ENCODE data around the gene MSI2.

GRCh38 chr17:57410169-57410568 lies 153.8 kb downstream of the MSI2 start:
- TF ChIP-seq PBX3 (IDR thresholded peaks at IDR 0.05) (no peak), CTCF (IDR thresholded peaks at IDR 0.05) (no peak), RAD21 (IDR thresholded peaks at IDR 0.05; ENCODE audit: low read length) (no peak), EZH2phosphoT487 (IDR thresholded peaks at IDR 0.05; ENCODE audit: borderline replicate concordance, low read depth) (no peak), POLR2AphosphoS5 (IDR thresholded peaks at IDR 0.05; ENCODE audit: low read depth, low read length) (no peak), NFIC (IDR thresholded peaks at IDR 0.05; ENCODE audit: borderline replicate concordance) (no peak)
